Neural crest cell (in vitro differentiated cells): ENCODE measurements around the gene SORBS1. TPM values are rescaled to one million over a fixed set of nuclear protein-coding genes. Genes with fewer than 3 reads are reported as not detected.

ENCODE experiments used
- DNase-seq: peaks from one replicate; pipeline ENCODE4 v3.0.0; 2021; ENCODE audit warnings: low read depth, mixed read lengths, low spot score
- H3K27ac Mint-ChIP-seq: one replicate; pipeline ENCODE4 v1.8.0; 2021; ENCODE audit warnings: mild to moderate bottlenecking, mixed read lengths; ENCODE audit not compliant: unreplicated experiment
- H3K27me3 Mint-ChIP-seq: 2 replicates; pipeline ENCODE4 v1.8.0; 2021; ENCODE audit warnings: low read depth, mild to moderate bottlenecking, mixed read lengths
- H3K36me3 Mint-ChIP-seq: 2 replicates; pipeline ENCODE4 v1.8.0; 2021; ENCODE audit warnings: low read depth, mild to moderate bottlenecking, mixed read lengths
- H3K4me1 Mint-ChIP-seq: 2 replicates; pipeline ENCODE4 v1.8.0; 2021; ENCODE audit warnings: mixed read lengths
- H3K4me3 Mint-ChIP-seq: one replicate; pipeline ENCODE4 v1.8.0; 2021; ENCODE audit warnings: mild to moderate bottlenecking, mixed read lengths
- H3K9me3 Mint-ChIP-seq: 2 replicates; pipeline ENCODE4 v1.8.0; 2021; ENCODE audit warnings: mixed read lengths
- CTCF ChIP-seq: fragments of 200-600 bp; sonication (generic); conservative IDR thresholded peaks from 2 replicates; pipeline ENCODE4 v1.5.0; 2021; ENCODE audit warnings: antibody characterized with exemption, mild to moderate bottlenecking
- total RNA-seq: library from RNA; stranded (reverse); gene quantifications from 2 replicates; pipeline ENCODE4 v1.2.1, GENCODE V29; 2021

The SORBS1 gene
- total RNA-seq, 1 donor from 2014 or later, result 15.3 TPM

DNA sequence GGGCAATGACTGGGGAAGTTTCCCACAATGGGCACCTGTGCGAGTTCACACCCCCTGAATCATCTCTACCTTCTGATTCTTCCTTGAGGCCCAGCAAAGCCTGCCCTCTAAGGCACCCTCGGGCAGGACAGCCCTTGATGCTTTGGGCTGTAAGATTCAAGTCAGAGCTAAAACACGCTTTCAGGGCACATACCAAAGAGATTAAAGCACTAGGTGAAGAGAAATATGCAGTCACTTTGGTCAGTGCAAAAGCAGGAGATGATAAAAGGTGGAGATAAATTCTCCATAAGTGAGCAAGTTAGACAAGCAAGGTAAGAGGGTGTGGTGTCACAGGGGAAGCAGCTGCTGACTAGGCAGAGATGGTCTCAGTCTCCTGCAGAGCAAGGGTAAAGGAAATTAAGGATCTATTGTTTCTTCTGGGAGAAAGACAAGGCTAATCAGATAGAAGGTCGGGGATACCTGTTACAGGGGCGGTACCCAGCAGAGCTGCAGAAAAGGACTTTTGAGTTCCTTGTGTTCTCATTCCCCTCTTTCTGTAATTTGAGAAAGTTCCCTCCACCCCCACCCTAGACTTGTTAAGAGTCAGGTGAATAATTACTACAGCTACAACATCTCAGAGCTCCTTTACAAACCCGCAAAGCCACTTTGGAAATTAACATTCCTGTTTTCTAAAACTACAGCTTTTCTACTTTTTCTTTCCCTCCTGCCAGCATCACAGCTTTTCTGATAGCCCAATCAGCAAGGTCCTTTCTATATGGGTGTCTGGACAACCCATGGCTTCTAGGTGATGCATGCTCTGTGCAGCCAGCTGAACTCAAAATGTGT is 296.7 kb downstream of the SORBS1 start:
- TF ChIP-seq CTCF, result no peak
- Mint-ChIP-seq H3K36me3 (no peaks in the 10 kb centered on the region), H3K27ac (no peak overlapping the region), H3K4me1 (peaks cover 10% of the 10 kb centered on the region), H3K9me3 (no peaks in the 10 kb centered on the region), H3K4me3 (no peak overlapping the region), H3K27me3 (no peaks in the 10 kb centered on the region)
- no peak for DNase-seq

GRCh38 chr10:95263864-95264226 is 297.3 kb downstream of the SORBS1 start:
- Mint-ChIP-seq H3K9me3 (no peaks in the 10 kb centered on the region), H3K4me1 (peaks cover 10% of the 10 kb centered on the region), H3K27me3 (no peaks in the 10 kb centered on the region), H3K4me3 (no peak overlapping the region), H3K36me3 (no peaks in the 10 kb centered on the region), H3K27ac (no peak overlapping the region)
- DNase-seq, result no peak
- TF ChIP-seq CTCF, result no peak

GRCh38 chr10:95262763-95263518 is 298.2 kb downstream of the SORBS1 start:
- no peak for DNase-seq
- TF ChIP-seq CTCF, result no peak
- Mint-ChIP-seq H3K9me3 (no peaks in the 10 kb centered on the region), H3K27ac (no peak overlapping the region), H3K27me3 (no peaks in the 10 kb centered on the region), H3K4me1 (peaks cover 10% of the 10 kb centered on the region), H3K4me3 (no peak overlapping the region), H3K36me3 (peaks cover under 1% of the 10 kb centered on the region)

DNA sequence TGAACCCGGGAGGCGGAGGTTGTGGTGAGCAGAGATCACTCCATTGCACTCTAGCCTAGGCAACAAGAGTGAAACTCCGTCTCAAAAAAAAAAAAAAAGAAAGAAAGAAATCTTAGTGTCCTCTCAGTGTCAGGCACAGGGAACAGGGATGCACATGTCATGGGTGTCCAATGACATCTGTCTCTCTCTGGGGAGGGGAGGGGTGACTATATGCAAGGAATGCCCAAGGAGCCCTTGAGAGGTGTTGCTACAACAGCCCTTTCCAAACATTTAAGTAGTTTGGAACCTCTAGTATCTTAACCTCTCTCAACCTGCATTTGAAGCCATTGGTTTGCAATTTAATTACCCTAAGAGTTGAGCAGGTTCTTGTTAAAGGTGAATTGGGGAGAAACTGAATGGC is 299.2 kb downstream of the SORBS1 start:
- Mint-ChIP-seq H3K4me1 (peaks cover 10% of the 10 kb centered on the region), H3K27me3 (no peaks in the 10 kb centered on the region), H3K27ac (no peak overlapping the region), H3K36me3 (peaks cover 5% of the 10 kb centered on the region), H3K9me3 (peaks cover 5% of the 10 kb centered on the region), H3K4me3 (no peak overlapping the region)
- no peak for TF ChIP-seq CTCF
- DNase-seq, result no peak

Other genes starting within 250 kb of the SORBS1 start
- gene ALDH18A1, start 95.3 kb upstream of the SORBS1 start, total RNA-seq, result 172 and 182 TPM in 2 replicates
- gene TCTN3, start 132.6 kb upstream of the SORBS1 start, total RNA-seq, result 45.5 and 46.6 TPM in 2 replicates
- 0.27 and 0.37 TPM in 2 replicates for gene ENTPD1, start 194.8 kb upstream of the SORBS1 start, total RNA-seq